ENCODE data around the gene HRH1.

GRCh38 chr3:11250902-11251806 lies 96.9 kb downstream of the HRH1 start:
- TF ChIP-seq CTCF (IDR thresholded peaks at IDR 0.05) (no peak), POLR2A (IDR thresholded peaks at IDR 0.05) (no peak)

Measured in esophagus squamous epithelium (tissue), 4 donors.